C4-2B (cell line): ENCODE results near the gene RASSF5.

Experiments used
- H3K27ac ChIP-seq: fragments of 450-650 bp; 2 replicates; pipeline ENCODE4 v1.5.1; 2017
- CTCF ChIP-seq: fragments of 450-650 bp; conservative IDR thresholded peaks from 2 replicates; pipeline ENCODE4 v1.5.1; 2017; ENCODE audit warnings: mild to moderate bottlenecking
- ZFX ChIP-seq: fragments of 450-650 bp; IDR thresholded peaks from 2 replicates; pipeline ENCODE4 v1.6.1; 2017

Gene RASSF5

GRCh38 chr1:206521127-206521526 lies 13.8 kb downstream of the RASSF5 start:
- TF ChIP-seq CTCF, result no peak
- no peak for TF ChIP-seq ZFX

GRCh38 chr1:206521694-206522402 lies 14.5 kb downstream of the RASSF5 start:
- peak overlapping the region; percentile 91 for H3K27ac ChIP-seq
- TF ChIP-seq CTCF (no peak), ZFX (peak; percentile 23; the same call in 1 of the 2 replicates)

More at GRCh38 chr1:206521127-206521526, 13.8 kb downstream of the RASSF5 start:
- H3K27ac ChIP-seq, result peak overlapping the region; percentile 91

DNA sequence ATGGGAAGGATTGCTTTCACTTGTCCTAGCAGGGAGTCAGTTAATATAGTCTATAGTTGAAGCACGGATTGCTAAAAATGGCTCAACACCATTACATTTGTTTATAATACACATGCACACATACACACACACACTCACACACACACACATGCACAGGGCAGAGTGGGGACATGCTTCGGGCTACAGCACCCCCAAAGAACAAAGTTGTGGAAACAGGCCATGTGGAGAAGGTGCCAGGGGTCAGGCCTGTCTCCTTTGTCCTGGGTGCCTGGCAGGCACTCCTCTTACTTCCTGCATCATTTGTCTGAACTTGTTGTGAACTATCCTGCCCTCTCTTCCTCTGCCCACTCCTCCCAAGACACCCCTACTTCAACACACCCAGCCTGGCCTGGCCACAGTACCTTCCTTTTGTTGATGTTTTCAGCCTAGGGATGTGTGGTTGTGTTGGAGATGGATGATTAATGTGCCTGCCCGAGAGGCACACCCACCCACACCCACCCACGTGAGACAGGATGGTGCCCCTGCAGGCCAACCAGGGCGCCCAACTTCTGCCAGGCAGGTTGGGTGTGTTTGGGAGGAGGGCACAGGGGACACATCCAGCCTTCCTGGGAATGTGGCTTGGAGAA lies 17.5 kb downstream of the RASSF5 start:
- TF ChIP-seq ZFX (no peak), CTCF (no peak)
- H3K27ac ChIP-seq, result no peak overlapping the region

DNA sequence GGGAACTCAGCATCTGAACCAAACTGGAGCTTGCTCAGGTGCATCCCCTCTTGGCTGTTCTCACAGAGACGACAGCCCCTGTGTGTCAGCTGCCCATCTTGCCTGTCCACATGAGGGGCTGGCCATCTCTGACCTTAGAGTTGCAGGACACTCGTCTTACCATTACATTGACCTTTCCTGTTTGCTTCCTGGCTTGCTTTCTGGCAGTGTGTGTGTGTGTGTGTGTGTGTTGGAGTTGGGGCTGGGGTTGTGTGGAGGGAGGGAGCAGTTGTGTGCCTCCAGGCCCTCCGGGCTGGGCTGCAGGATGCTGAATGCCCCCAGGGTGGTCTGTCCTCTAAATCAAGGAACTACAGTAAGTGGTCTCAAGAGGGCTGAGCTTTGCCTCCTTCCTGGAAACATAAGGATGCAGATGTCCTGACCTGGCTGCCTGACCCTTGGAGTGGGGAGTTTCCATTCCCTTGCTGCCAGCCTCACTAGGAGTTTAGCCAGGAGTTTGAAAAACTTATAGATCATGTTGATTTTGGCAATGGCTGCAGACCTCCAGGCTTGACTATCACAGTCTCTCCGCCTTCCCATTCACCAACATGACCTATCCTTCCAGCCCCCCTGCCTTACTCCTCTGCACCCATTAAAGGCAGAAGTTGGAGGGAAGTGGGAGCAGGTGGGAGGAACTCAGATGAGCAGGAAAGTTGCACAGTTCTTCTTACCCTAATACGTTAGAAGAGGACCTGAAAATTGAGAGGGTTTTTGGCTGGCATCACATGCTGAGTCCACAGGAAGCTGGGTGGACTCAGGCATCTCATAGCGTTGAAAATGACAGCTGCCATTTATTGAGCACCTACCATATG lies 19.0 kb downstream of the RASSF5 start:
- TF ChIP-seq ZFX, result no peak
- TF ChIP-seq CTCF, result no peak
- H3K27ac ChIP-seq, result 0 out of 2 replicates have a peak overlapping the region, but pooled peaks have one; percentile 7

DNA sequence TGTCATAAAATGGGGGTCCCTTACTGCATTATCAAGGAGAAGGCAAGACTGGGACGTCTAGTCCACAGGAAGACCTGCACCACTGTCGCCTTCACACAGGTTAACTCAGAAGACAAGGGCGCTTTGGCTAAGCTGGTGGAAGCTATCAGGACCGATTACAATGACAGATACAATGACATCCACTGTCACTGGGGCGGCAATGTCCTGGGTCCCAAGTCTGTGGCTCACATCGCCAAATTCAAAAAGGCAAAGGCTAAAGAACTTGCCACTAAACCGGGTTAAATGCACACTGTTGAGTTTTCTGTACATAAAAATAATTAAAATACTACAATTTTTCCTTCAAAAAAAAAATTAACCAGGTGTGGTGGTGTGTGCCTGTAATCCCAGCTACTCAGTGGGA lies 22.1 kb downstream of the RASSF5 start:
- TF ChIP-seq CTCF (no peak), ZFX (no peak)
- no peak overlapping the region for H3K27ac ChIP-seq

DNA sequence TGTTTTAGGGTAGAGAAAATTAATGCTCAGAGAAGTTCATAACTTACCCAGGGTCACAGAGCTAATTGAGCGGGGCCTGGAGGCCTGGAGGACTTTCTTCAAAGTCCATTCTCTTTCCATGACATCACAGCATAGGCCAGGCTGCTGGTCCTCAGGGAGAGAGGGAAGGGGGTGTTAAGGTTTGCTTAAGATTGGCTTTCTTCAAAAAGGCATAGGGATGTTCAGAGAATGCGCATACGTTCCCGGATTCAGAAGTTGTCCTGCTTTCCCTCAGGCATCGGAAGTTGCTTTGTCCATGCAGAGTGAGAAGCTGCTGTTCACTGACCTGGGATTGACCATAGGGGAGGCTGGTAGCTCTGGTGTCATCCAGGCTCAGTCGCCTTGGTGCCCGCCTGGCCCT lies 25.0 kb downstream of the RASSF5 start:
- no peak overlapping the region for H3K27ac ChIP-seq
- TF ChIP-seq ZFX (no peak), CTCF (no peak)

DNA sequence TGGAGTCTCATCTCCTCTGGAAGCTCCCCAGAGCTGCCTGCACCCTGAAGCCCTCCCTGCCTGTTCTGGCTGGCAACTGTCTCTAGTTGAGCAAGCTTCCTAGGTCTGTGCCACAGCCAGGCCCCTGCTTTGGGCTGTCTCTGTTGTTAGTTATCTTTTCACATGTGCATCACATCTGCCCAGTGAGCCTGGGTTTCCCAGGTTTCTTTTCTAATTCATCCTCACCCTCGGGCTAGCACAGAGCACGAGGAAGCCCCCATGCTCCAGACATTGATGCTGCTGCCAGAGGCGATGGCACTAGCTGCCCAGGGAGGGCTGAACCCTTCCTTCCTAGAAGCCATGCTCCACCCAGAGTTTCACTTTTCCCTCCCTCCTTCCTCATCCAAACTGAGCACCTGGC lies 27.2 kb downstream of the RASSF5 start:
- TF ChIP-seq ZFX, result no peak
- TF ChIP-seq CTCF, result no peak
- no peak overlapping the region for H3K27ac ChIP-seq
